Retina (tissue), 1 donor: Measurements from ENCODE around the gene BLM.

Experiments used
- DNase-seq: peaks from one replicate; pipeline ENCODE4 v3.0.0-alpha.2; 2016

BLM gene

GRCh38 chr15:90794538-90794937, 77.4 kb downstream of the BLM start:
- no peak for DNase-seq

GRCh38 chr15:90799639-90800170, 82.6 kb downstream of the BLM start:
- DNase-seq = no peak

GRCh38 chr15:90801803-90802202, 84.7 kb downstream of the BLM start:
- no peak for DNase-seq

- DNase-seq = no peak
Measured at GRCh38 chr15:90807074-90807785, 90.1 kb downstream of the BLM start.

- no peak for DNase-seq
Measured at GRCh38 chr15:90807786-90808086, 90.6 kb downstream of the BLM start.

- DNase-seq = no peak
Measured at GRCh38 chr15:90808517-90809235, 91.5 kb downstream of the BLM start.

GRCh38 chr15:90809536-90809935, 92.4 kb downstream of the BLM start:
- no peak for DNase-seq

GRCh38 chr15:90810354-90810753, 93.2 kb downstream of the BLM start:
- no peak for DNase-seq

GRCh38 chr15:90812171-90812957, 95.2 kb downstream of the BLM start:
- no peak for DNase-seq

GRCh38 chr15:90812958-90813265, 95.8 kb downstream of the BLM start:
- no peak for DNase-seq

- DNase-seq = no peak
Measured at GRCh38 chr15:90813796-90814190, 96.6 kb downstream of the BLM start.

- no peak for DNase-seq
Measured at GRCh38 chr15:90814191-90814821, 97.2 kb downstream of the BLM start.

GRCh38 chr15:90816401-90817116, 99.4 kb downstream of the BLM start:
- DNase-seq = no peak

- DNase-seq = no peak
Measured at GRCh38 chr15:90817117-90818057, 100.2 kb downstream of the BLM start.

- peak; percentile 50 for DNase-seq
Measured at GRCh38 chr15:90818251-90819210, 101.4 kb downstream of the BLM start.

GRCh38 chr15:90819390-90819789, 102.2 kb downstream of the BLM start:
- no peak for DNase-seq

GRCh38 chr15:90819850-90820249, 102.7 kb downstream of the BLM start:
- DNase-seq = no peak

GRCh38 chr15:90820481-90820880, 103.3 kb downstream of the BLM start:
- no peak for DNase-seq

- no peak for DNase-seq
Measured at GRCh38 chr15:90822204-90822955, 105.2 kb downstream of the BLM start.
